Measurements from ENCODE around the gene APCDD1L.
"Not testable (repeated sequence)": the region's sequence is repeated elsewhere in the genome, so short reads cannot be mapped to it uniquely, and the experiment has no call there.

APCDD1L gene

GRCh38 chr20:58544286-58544685, 29.1 kb upstream of the APCDD1L start:
- Histone ChIP-seq H3K27me3 (ENCODE audit: control insufficient read depth, insufficient read depth, low read length) (no peaks in the 10 kb centered on the region), H3K4me3 (ENCODE audit: low read depth, low read length) (no peak overlapping the region), H3K9ac (ENCODE audit: low read length) (no peak overlapping the region), H3K27ac (ENCODE audit: low read depth, low read length) (no peak overlapping the region), H3K4me1 (ENCODE audit: control insufficient read depth, insufficient read depth, low read length) (peaks cover 12% of the 10 kb centered on the region), H3K36me3 (ENCODE audit: control insufficient read depth, insufficient read depth, low read length) (no peaks in the 10 kb centered on the region), H3K9me3 (ENCODE audit: control insufficient read depth, insufficient read depth, low read depth, low read length) (no peaks in the 10 kb centered on the region)

GRCh38 chr20:58543274-58543673, 28.1 kb upstream of the APCDD1L start:
- H3K27me3 ChIP-seq (ENCODE audit: control insufficient read depth, insufficient read depth, low read length) = no peaks in the 10 kb centered on the region
- no peak overlapping the region for H3K4me3 ChIP-seq (ENCODE audit: low read depth, low read length)

GRCh38 chr20:58542411-58543095, 27.4 kb upstream of the APCDD1L start:
- H3K27ac ChIP-seq (ENCODE audit: low read depth, low read length) = no peak overlapping the region

More at GRCh38 chr20:58543274-58543673, 28.1 kb upstream of the APCDD1L start:
- Histone ChIP-seq H3K36me3 (ENCODE audit: control insufficient read depth, insufficient read depth, low read length) (no peaks in the 10 kb centered on the region), H3K9ac (ENCODE audit: low read length) (no peak overlapping the region), H3K9me3 (ENCODE audit: control insufficient read depth, insufficient read depth, low read depth, low read length) (peaks cover 8% of the 10 kb centered on the region; the same call in 1 of the 2 replicates), H3K4me1 (ENCODE audit: control insufficient read depth, insufficient read depth, low read length) (peaks cover 10% of the 10 kb centered on the region), H3K27ac (ENCODE audit: low read depth, low read length) (no peak overlapping the region)

GRCh38 chr20:58542034-58542410, 26.8 kb upstream of the APCDD1L start:
- H3K9ac ChIP-seq (ENCODE audit: low read length); H3K27me3 ChIP-seq (ENCODE audit: control insufficient read depth, insufficient read depth, low read length); H3K4me1 ChIP-seq (ENCODE audit: control insufficient read depth, insufficient read depth, low read length); H3K36me3 ChIP-seq (ENCODE audit: control insufficient read depth, insufficient read depth, low read length); H3K27ac ChIP-seq (ENCODE audit: low read depth, low read length); H3K4me3 ChIP-seq (ENCODE audit: low read depth, low read length): not testable (repeated sequence)
- peaks cover 20% of the 10 kb centered on the region for H3K9me3 ChIP-seq (ENCODE audit: control insufficient read depth, insufficient read depth, low read depth, low read length)

More at GRCh38 chr20:58542411-58543095, 27.4 kb upstream of the APCDD1L start:
- Histone ChIP-seq H3K4me1 (ENCODE audit: control insufficient read depth, insufficient read depth, low read length) (peaks cover 10% of the 10 kb centered on the region), H3K27me3 (ENCODE audit: control insufficient read depth, insufficient read depth, low read length) (no peaks in the 10 kb centered on the region), H3K4me3 (ENCODE audit: low read depth, low read length) (no peak overlapping the region), H3K9ac (ENCODE audit: low read length) (no peak overlapping the region), H3K9me3 (ENCODE audit: control insufficient read depth, insufficient read depth, low read depth, low read length) (peaks cover 15% of the 10 kb centered on the region), H3K36me3 (ENCODE audit: control insufficient read depth, insufficient read depth, low read length) (no peaks in the 10 kb centered on the region)

GRCh38 chr20:58538752-58539151, 23.6 kb upstream of the APCDD1L start:
- Histone ChIP-seq H3K4me3 (ENCODE audit: low read depth, low read length) (no peak overlapping the region), H3K36me3 (ENCODE audit: control insufficient read depth, insufficient read depth, low read length) (no peaks in the 10 kb centered on the region), H3K4me1 (ENCODE audit: control insufficient read depth, insufficient read depth, low read length) (no peaks in the 10 kb centered on the region; the same call in 1 of the 2 replicates), H3K9ac (ENCODE audit: low read length) (no peak overlapping the region), H3K27ac (ENCODE audit: low read depth, low read length) (no peak overlapping the region), H3K27me3 (ENCODE audit: control insufficient read depth, insufficient read depth, low read length) (no peaks in the 10 kb centered on the region), H3K9me3 (ENCODE audit: control insufficient read depth, insufficient read depth, low read depth, low read length) (peaks cover 23% of the 10 kb centered on the region)

- peaks cover 28% of the 10 kb centered on the region for H3K9me3 ChIP-seq (ENCODE audit: control insufficient read depth, insufficient read depth, low read depth, low read length)
Measured at GRCh38 chr20:58537831-58538230, 22.6 kb upstream of the APCDD1L start.

GRCh38 chr20:58536289-58536688, 21.1 kb upstream of the APCDD1L start:
- Histone ChIP-seq H3K9me3 (ENCODE audit: control insufficient read depth, insufficient read depth, low read depth, low read length) (peaks cover 42% of the 10 kb centered on the region), H3K36me3 (ENCODE audit: control insufficient read depth, insufficient read depth, low read length) (no peaks in the 10 kb centered on the region; the same call in 1 of the 2 replicates), H3K9ac (ENCODE audit: low read length) (no peak overlapping the region), H3K4me1 (ENCODE audit: control insufficient read depth, insufficient read depth, low read length) (no peaks in the 10 kb centered on the region), H3K27ac (ENCODE audit: low read depth, low read length) (no peak overlapping the region), H3K27me3 (ENCODE audit: control insufficient read depth, insufficient read depth, low read length) (no peaks in the 10 kb centered on the region), H3K4me3 (ENCODE audit: low read depth, low read length) (no peak overlapping the region)

More at GRCh38 chr20:58537831-58538230, 22.6 kb upstream of the APCDD1L start:
- Histone ChIP-seq H3K27me3 (ENCODE audit: control insufficient read depth, insufficient read depth, low read length) (no peaks in the 10 kb centered on the region), H3K27ac (ENCODE audit: low read depth, low read length) (no peak overlapping the region), H3K4me1 (ENCODE audit: control insufficient read depth, insufficient read depth, low read length) (no peaks in the 10 kb centered on the region; the same call in 1 of the 2 replicates), H3K9ac (ENCODE audit: low read length) (no peak overlapping the region), H3K36me3 (ENCODE audit: control insufficient read depth, insufficient read depth, low read length) (no peaks in the 10 kb centered on the region; the same call in 1 of the 2 replicates), H3K4me3 (ENCODE audit: low read depth, low read length) (no peak overlapping the region)

- Histone ChIP-seq H3K36me3 (ENCODE audit: control insufficient read depth, insufficient read depth, low read length) (no peaks in the 10 kb centered on the region; the same call in 1 of the 2 replicates), H3K9me3 (ENCODE audit: control insufficient read depth, insufficient read depth, low read depth, low read length) (peaks cover 51% of the 10 kb centered on the region), H3K27me3 (ENCODE audit: control insufficient read depth, insufficient read depth, low read length) (no peaks in the 10 kb centered on the region), H3K4me1 (ENCODE audit: control insufficient read depth, insufficient read depth, low read length) (no peaks in the 10 kb centered on the region), H3K4me3 (ENCODE audit: low read depth, low read length) (no peak overlapping the region), H3K9ac (ENCODE audit: low read length) (no peak overlapping the region), H3K27ac (ENCODE audit: low read depth, low read length) (no peak overlapping the region)
Measured at GRCh38 chr20:58531657-58532056, 16.5 kb upstream of the APCDD1L start.

GRCh38 chr20:58531063-58531462, 15.9 kb upstream of the APCDD1L start:
- H3K9ac ChIP-seq (ENCODE audit: low read length) = no peak overlapping the region
- H3K9me3 ChIP-seq (ENCODE audit: control insufficient read depth, insufficient read depth, low read depth, low read length) = peaks cover 57% of the 10 kb centered on the region
- no peak overlapping the region for H3K27ac ChIP-seq (ENCODE audit: low read depth, low read length)
- no peak overlapping the region for H3K4me3 ChIP-seq (ENCODE audit: low read depth, low read length)
- H3K36me3 ChIP-seq (ENCODE audit: control insufficient read depth, insufficient read depth, low read length) = no peaks in the 10 kb centered on the region; the same call in 1 of the 2 replicates
- no peaks in the 10 kb centered on the region for H3K4me1 ChIP-seq (ENCODE audit: control insufficient read depth, insufficient read depth, low read length)
- no peaks in the 10 kb centered on the region for H3K27me3 ChIP-seq (ENCODE audit: control insufficient read depth, insufficient read depth, low read length)

GRCh38 chr20:58528412-58528811, 13.2 kb upstream of the APCDD1L start:
- Histone ChIP-seq H3K27me3 (ENCODE audit: control insufficient read depth, insufficient read depth, low read length) (no peaks in the 10 kb centered on the region), H3K9ac (ENCODE audit: low read length) (no peak overlapping the region), H3K4me3 (ENCODE audit: low read depth, low read length) (no peak overlapping the region), H3K4me1 (ENCODE audit: control insufficient read depth, insufficient read depth, low read length) (0 out of 2 replicates have a peak, but pooled peaks cover 3% of the 10 kb centered on the region), H3K36me3 (ENCODE audit: control insufficient read depth, insufficient read depth, low read length) (no peaks in the 10 kb centered on the region), H3K27ac (ENCODE audit: low read depth, low read length) (no peak overlapping the region), H3K9me3 (ENCODE audit: control insufficient read depth, insufficient read depth, low read depth, low read length) (peaks cover 73% of the 10 kb centered on the region)

GRCh38 chr20:58526411-58526810, 11.2 kb upstream of the APCDD1L start:
- Histone ChIP-seq H3K4me1 (ENCODE audit: control insufficient read depth, insufficient read depth, low read length) (peaks cover 10% of the 10 kb centered on the region; the same call in 1 of the 2 replicates), H3K36me3 (ENCODE audit: control insufficient read depth, insufficient read depth, low read length) (no peaks in the 10 kb centered on the region), H3K9ac (ENCODE audit: low read length) (no peak overlapping the region), H3K27me3 (ENCODE audit: control insufficient read depth, insufficient read depth, low read length) (no peaks in the 10 kb centered on the region; the same call in 1 of the 2 replicates), H3K4me3 (ENCODE audit: low read depth, low read length) (no peak overlapping the region), H3K27ac (ENCODE audit: low read depth, low read length) (no peak overlapping the region), H3K9me3 (ENCODE audit: control insufficient read depth, insufficient read depth, low read depth, low read length) (peaks cover 56% of the 10 kb centered on the region)
